HepG2 (cell line): ENCODE measurements around the gene EPHB6. TPM values are rescaled to one million over a fixed set of nuclear protein-coding genes. Genes with fewer than 3 reads are reported as not detected.

Source experiments
- ATAC-seq: fragments of 200-7000 bp; cut with Tn5 transposase; 3 replicates; pipeline ENCODE4 v1.9.1; 2020; ENCODE audit warnings: mild to moderate bottlenecking, moderate library complexity
- BruUV-seq: library from RNA; stranded (reverse); fragments of 400-500 nt; replicated peaks from 2 replicates; lab custom pipeline; 2021; lab: Mats Ljungman, UMichigan
- CTCF ChIA-PET: fragments of 300-600 bp; formaldehyde crosslinking; extraction: SDS; loops from one replicate; lab custom pipeline; 2021; ENCODE audit warnings: low total read pairs, inconsistent platforms, low intra/inter-chr PET ratio; lab: Yijun Ruan, JAX
- POLR2A ChIA-PET: fragments of 350-600 bp; sonication (Branson Sonifier 250); formaldehyde crosslinking; loops from one replicate; lab custom pipeline; 2020; ENCODE audit warnings: antibody characterized with exemption, inconsistent platforms; lab: Yijun Ruan, JAX
- DNase-seq: peaks from one replicate; pipeline ENCODE4 v3.0.0-alpha.2; 2015; ENCODE audit warnings: low spot score
- FAIRE-seq: peaks from 3 replicates; lab custom pipeline; 2011; peaks lifted over from hg19 to GRCh38; lab: Jason Lieb, UNC
- H2AFZ ChIP-seq: one replicate; pipeline ENCODE4 v1.6.1; 2011; ENCODE audit warnings: low read length, inconsistent platforms
- H3K27ac ChIP-seq: fragments of 300-600 bp; 3 replicates; pipeline ENCODE4 v1.8.0; 2011; ENCODE audit warnings: mixed run types, mild to moderate bottlenecking, mixed read lengths, low read length, inconsistent platforms; ENCODE audit not compliant: insufficient read depth; ENCODE audit errors: extremely low read length
- H3K27me3 ChIP-seq, 2 experiments: fragments of 200-600 bp in 1 of 2; 2 replicates in 1 of 2; 3 replicates in 1 of 2; pipeline versions ENCODE4 v1.6.0 to v1.8.0; 2011; ENCODE audit warnings: low read length in 2 of 2, mild to moderate bottlenecking in 2 of 2, moderate library complexity in 2 of 2, inconsistent platforms in 1 of 2; ENCODE audit not compliant: insufficient read depth in 2 of 2, control insufficient read depth in 1 of 2
- H3K36me3 ChIP-seq, 2 experiments: fragments of 200-600 bp in 1 of 2; replicated peaks in 1 of 2; 2 replicates in 1 of 2; 3 replicates in 1 of 2; pipeline versions ENCODE4 v1.5.1 to v1.8.0; 2011; ENCODE audit warnings: low read length in 2 of 2, inconsistent platforms in 1 of 2; ENCODE audit not compliant: insufficient read depth in 2 of 2, control insufficient read depth in 1 of 2
- H3K4me1 ChIP-seq: 2 replicates; pipeline ENCODE4 v1.5.1; 2012; ENCODE audit warnings: low read length, inconsistent platforms; ENCODE audit not compliant: insufficient read depth
- H3K4me2 ChIP-seq: 2 replicates; pipeline ENCODE4 v1.6.0; 2011; ENCODE audit warnings: low read depth, low read length, inconsistent platforms
- H3K4me3 ChIP-seq, 3 experiments: fragments of 200-600 bp in 1 of 3; sonication (generic), shearing (Covaris generic) in 1 of 3; replicated peaks in 1 of 3; 2 replicates each; pipeline ENCODE4 v1.5.1; 2011 to 2016; ENCODE audit warnings: low read length in 3 of 3, inconsistent platforms in 2 of 3, low read depth in 2 of 3, mild to moderate bottlenecking in 2 of 3, control low read depth in 1 of 3, mixed read lengths in 1 of 3; ENCODE audit not compliant: insufficient read depth in 1 of 3
- H3K79me2 ChIP-seq: one replicate; pipeline ENCODE4 v1.6.1; 2011; ENCODE audit warnings: low read length, inconsistent platforms; ENCODE audit not compliant: insufficient read depth
- H3K9ac ChIP-seq: 2 replicates; pipeline ENCODE4 v1.6.0; 2011; ENCODE audit warnings: mild to moderate bottlenecking, low read depth, low read length, inconsistent platforms; ENCODE audit not compliant: insufficient read depth
- H3K9me3 ChIP-seq: 2 replicates; pipeline ENCODE4 v1.5.1; 2012; ENCODE audit warnings: mild to moderate bottlenecking, low read length
- H4K20me1 ChIP-seq: 2 replicates; pipeline ENCODE4 v1.6.0; 2011; ENCODE audit warnings: inconsistent platforms, mild to moderate bottlenecking, low read length, moderate library complexity; ENCODE audit not compliant: insufficient read depth
- AGO1 ChIP-seq: fragments of 200-400 bp; formaldehyde crosslinking; IDR thresholded peaks from 2 replicates; pipeline ENCODE4 v1.6.1; 2017; ENCODE audit warnings: mild to moderate bottlenecking, low read depth, low read length, moderate library complexity; ENCODE audit not compliant: poor library complexity, severe bottlenecking
- HMGXB3 ChIP-seq: sonication (generic); formaldehyde crosslinking; IDR thresholded peaks from 2 replicates; pipeline ENCODE4 v1.4.0; 2020; ENCODE audit warnings: missing genetic modification reagents, borderline replicate concordance
- KMT2A ChIP-seq: sonication (generic); formaldehyde crosslinking; IDR thresholded peaks from 2 replicates; pipeline ENCODE4 v1.4.0; 2020; ENCODE audit warnings: missing genetic modification reagents
- MYPOP ChIP-seq: sonication (generic); formaldehyde crosslinking; IDR thresholded peaks from 2 replicates; pipeline ENCODE4 v1.8.1; 2023; ENCODE audit warnings: mild to moderate bottlenecking, moderate library complexity, missing genetic modification reagents
- POGK ChIP-seq: sonication (generic); formaldehyde crosslinking; conservative IDR thresholded peaks from 2 replicates; pipeline ENCODE4 v1.8.0; 2022; ENCODE audit warnings: mild to moderate bottlenecking, moderate library complexity, missing genetic modification reagents
- RFX3 ChIP-seq: IDR thresholded peaks from 2 replicates; pipeline ENCODE4 v1.6.1; 2016; ENCODE audit warnings: missing biosample characterization, missing genetic modification reagents
- SP4 ChIP-seq: sonication (generic); formaldehyde crosslinking; IDR thresholded peaks from 2 replicates; pipeline ENCODE4 v1.8.1; 2023; ENCODE audit warnings: mild to moderate bottlenecking, missing genetic modification reagents
- STAT6 ChIP-seq: sonication (generic); formaldehyde crosslinking; IDR thresholded peaks from 2 replicates; pipeline ENCODE4 v1.4.0; 2020; ENCODE audit warnings: missing genetic modification reagents, mild to moderate bottlenecking, borderline replicate concordance
- ZFP91 ChIP-seq: sonication (generic); formaldehyde crosslinking; IDR thresholded peaks from 2 replicates; pipeline ENCODE4 v1.9.0; 2022; ENCODE audit warnings: missing genetic modification reagents, mild to moderate bottlenecking, borderline replicate concordance
- ZNF496 ChIP-seq: sonication (generic); formaldehyde crosslinking; IDR thresholded peaks from 2 replicates; pipeline ENCODE4 v1.8.1; 2023; ENCODE audit warnings: mild to moderate bottlenecking, moderate library complexity, missing genetic modification reagents; ENCODE audit not compliant: insufficient replicate concordance
- ZNF563 ChIP-seq: sonication (generic); formaldehyde crosslinking; IDR thresholded peaks from 2 replicates; pipeline ENCODE4 v1.8.0; 2022; ENCODE audit warnings: mild to moderate bottlenecking, moderate library complexity, missing genetic modification reagents
- ZNF776 ChIP-seq: sonication (generic); formaldehyde crosslinking; IDR thresholded peaks from 2 replicates; pipeline ENCODE4 v1.4.0; 2020; ENCODE audit warnings: mild to moderate bottlenecking, missing genetic modification reagents
- whole genome bisulfite sequencing: methylation state at CpG from one replicate; pipeline ENCODE4 v1.1.6; 2017; ENCODE audit warnings: low lambda C conversion rate; 5-methylcytosine and 5-hydroxymethylcytosine counted together
- in situ Hi-C: cut with HindIII; loops from 2 replicates; pipeline ENCODE4 v1.10.0; 2017; ENCODE audit warnings: low pct_unique_long_range_greater_than_20kb; ENCODE audit not compliant: extremely low pct_ligation_motif_present
- intact Hi-C: fragments of 100-400 bp; cut with micrococcal nuclease; formaldehyde crosslinking; loops from one replicate; pipeline ENCODE4 v1.10.0; 2022; ENCODE audit not compliant: unreplicated experiment
- polyA plus RNA-seq, 8 experiments: library from polyadenylated mRNA; depleted of rRNA in 3 of 8; stranded (reverse) in 7 of 8; unstranded in 1 of 8; fragments of >200 nt; fragmentation: Illumina TruSeq in 4 of 8; extraction: Trizol in 4 of 8; gene quantifications; 2 replicates each; pipeline versions ENCODE4 v1.2.1 to v1.2.3, GENCODE V29; 2011 to 2016; ENCODE audit warnings: low read depth in 4 of 8, missing spikeins in 1 of 8, mixed read lengths in 1 of 8; ENCODE audit not compliant: insufficient read depth in 1 of 8
- total RNA-seq, 5 experiments: library from RNA; depleted of rRNA; stranded (reverse); fragments of >200 nt; fragmentation: Illumina TruSeq; extraction: Trizol; gene quantifications; 2 replicates each; pipeline ENCODE4 v1.2.3, GENCODE V29; 2016; ENCODE audit warnings: low read depth in 1 of 5

Gene EPHB6
- total and polyA plus RNA-seq, 2 of the 13 experiments (the other 11 are each of a cell fraction or from before 2014, with no cell fraction given), result not detected

- DNase-seq (no peak), FAIRE-seq (no peak), ATAC-seq (no peak)
- ChIA-PET CTCF (interaction anchor here (1.3 kb wide), 1 partner anchor 13 kb away, joined by 18 read pairs; the partner anchor contains the start of gene EPHB6), POLR2A (no interaction called here)
- WGBS, result 6% methylated on average over 4 of the region's 4 CpGs
- Histone ChIP-seq H3K79me2 (no peaks in the 10 kb centered on the region), H3K9ac (no peak overlapping the region), H3K27ac (no peak overlapping the region), H3K4me3 (no peak overlapping the region), H3K36me3 (no peaks in the 10 kb centered on the region), H4K20me1 (no peaks in the 10 kb centered on the region), H3K4me2 (no peak overlapping the region), H2AFZ (no peak overlapping the region), H3K4me1 (no peaks in the 10 kb centered on the region), H3K9me3 (no peaks in the 10 kb centered on the region), H3K27me3 (peaks cover 8 to 48% of the 10 kb centered on the region in 2 experiments; a peak in 4 of 5 replicates)
- in situ Hi-C loops (no loop called here), intact Hi-C loops (loop anchor here (2.0 kb wide), 1 partner anchor 234 kb away; no protein-coding TSS in a partner anchor)
- BruUV-seq, result no TSS peak
- TF ChIP-seq ZNF776, result no peak
- TF ChIP-seq ZNF563, result no peak
- no peak for TF ChIP-seq RFX3 (CRISPR knock-in tag)
- TF ChIP-seq STAT6 (CRISPR knock-in tag), result no peak
- TF ChIP-seq HMGXB3 (CRISPR knock-in tag), result no peak
- TF ChIP-seq MYPOP (CRISPR knock-in tag), result no peak
- no peak for TF ChIP-seq POGK (CRISPR knock-in tag)
- TF ChIP-seq SP4, result no peak
- TF ChIP-seq AGO1, result no peak
- no peak for TF ChIP-seq ZFP91 (CRISPR knock-in tag)
- TF ChIP-seq KMT2A (CRISPR knock-in tag), result no peak
- TF ChIP-seq ZNF496 (CRISPR knock-in tag), result no peak
Observed at GRCh38 chr7:142867097-142867378, 12.2 kb downstream of the EPHB6 start.
